GM21360 (cell line): ENCODE data around the gene SRRM1.
A peak's percentile ranks its signal among the peaks of the same experiment; 100 is the strongest.
"Not testable (repeated sequence)": the region's sequence is repeated elsewhere in the genome, so short reads cannot be mapped to it uniquely, and the experiment has no call there.

Experiments
- ATAC-seq: cut with Tn5 transposase; IDR thresholded peaks from one replicate; pipeline ENCODE4 v1.9.1; 2021; ENCODE audit warnings: mild to moderate bottlenecking, moderate library complexity; ENCODE audit not compliant: unreplicated experiment

SRRM1 gene

DNA sequence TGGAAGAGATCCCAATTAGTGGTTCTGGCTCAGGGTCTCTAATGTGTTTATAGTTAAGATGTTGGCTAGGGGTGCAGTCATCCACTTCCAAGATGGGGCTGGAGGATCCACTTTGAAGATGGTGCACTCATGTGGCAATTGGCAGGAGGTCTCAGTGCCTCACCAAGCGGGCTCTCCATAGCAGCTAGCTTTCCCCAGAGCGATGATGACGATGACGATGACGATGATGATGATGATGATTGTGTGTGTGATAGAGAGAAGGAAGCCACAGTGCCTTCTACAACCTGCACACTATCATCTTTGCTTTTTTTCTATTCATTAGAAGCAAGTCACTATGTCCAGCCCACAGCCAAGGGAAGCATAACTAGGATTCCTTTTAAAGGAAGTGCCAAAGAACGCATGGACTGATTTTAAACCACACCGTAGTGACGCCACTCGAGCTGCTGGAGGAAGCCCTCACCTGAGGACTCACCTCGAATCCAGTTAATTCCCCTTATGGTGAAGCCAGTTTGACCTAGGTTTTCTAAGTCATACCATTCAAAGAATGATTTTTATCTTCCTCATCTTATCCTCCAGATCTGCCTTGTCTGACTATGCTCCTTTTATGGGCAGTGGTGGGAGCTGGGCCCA lies 49.4 kb downstream of the SRRM1 start:
- no peak for ATAC-seq

DNA sequence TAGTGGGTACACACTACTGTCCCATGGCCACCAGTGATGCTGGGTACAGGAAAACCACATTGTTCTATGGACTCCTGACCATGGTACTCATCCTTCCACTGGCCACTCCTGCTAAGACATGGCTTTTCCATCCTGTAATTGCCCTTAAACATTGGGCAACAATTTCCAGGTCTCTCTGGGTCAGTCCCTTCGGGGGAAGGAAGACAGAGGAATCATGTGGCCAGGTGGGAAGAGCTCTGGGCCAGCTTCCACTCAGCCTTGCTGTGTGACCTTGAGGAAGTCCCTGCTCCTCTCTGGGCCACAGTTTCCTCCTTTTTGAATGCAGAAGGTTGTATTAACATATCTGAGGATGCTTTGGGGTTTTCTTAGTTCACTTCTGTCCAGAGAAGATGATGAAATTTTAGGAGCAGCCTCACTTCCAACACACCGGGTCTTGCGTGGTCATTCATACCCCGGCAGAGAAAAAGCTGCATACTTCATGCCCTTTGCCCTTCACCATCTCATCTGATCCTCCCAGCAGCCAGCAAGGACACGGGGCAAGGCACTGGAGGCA lies 50.8 kb downstream of the SRRM1 start:
- no peak for ATAC-seq

DNA sequence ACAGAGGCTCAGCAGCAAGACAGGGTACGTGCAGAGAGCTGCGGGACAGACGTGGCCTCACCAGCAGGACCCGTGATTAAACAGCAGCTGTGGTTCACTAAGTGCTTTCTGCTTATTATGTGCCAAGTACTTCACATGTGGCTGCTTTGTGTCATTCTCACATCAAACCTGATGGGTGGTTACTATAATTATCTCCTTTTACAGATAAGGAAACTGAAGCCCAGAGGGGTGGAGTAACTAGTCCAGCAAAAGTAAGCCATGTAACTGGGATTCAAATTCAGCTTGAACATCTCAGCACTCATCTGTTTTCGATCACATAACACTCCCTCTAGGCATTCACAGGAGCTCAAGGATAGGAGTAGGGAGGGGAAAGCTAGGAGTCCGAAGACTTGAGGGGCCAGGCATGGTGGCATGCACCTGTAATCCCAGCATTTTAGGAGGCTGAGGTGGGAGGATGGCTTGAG lies 51.3 kb downstream of the SRRM1 start:
- ATAC-seq = peak; percentile 41

DNA sequence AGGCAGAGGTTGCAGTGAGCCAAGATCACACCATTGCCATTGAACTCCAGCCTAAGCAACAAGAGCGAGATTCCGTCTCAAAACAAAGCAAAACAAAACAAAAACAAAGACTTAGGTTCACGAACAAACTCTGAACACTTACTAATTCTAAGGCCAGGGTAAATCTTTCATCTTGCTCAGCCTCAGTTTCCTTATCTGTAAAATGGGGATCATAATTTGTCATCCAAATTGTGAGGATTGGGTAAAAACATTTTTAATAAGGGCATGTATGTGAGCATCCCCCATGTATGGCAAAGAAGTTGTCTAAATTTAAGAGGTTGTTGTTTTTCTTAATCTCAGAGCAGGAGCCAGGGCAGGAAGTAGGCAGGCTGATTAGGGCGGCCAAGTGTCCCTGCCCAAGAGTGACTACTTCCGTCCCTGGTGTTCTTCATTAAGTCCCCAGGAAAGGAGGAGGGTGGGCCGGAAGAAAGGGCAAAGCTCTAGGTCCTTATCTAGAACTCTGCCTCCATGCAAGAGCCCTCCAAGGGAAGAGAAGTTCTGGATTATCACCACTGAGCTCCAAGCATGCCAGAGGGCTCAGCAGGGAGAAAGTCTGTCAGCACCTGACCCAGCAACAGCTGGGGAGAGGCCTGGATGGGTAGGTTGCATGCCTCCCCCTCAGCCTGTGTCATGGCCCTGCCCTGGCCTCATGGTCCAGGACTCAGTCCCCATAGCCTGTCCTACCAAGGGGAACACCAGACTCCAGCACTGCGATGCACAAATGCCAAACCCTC lies 52.3 kb downstream of the SRRM1 start:
- no peak for ATAC-seq

DNA sequence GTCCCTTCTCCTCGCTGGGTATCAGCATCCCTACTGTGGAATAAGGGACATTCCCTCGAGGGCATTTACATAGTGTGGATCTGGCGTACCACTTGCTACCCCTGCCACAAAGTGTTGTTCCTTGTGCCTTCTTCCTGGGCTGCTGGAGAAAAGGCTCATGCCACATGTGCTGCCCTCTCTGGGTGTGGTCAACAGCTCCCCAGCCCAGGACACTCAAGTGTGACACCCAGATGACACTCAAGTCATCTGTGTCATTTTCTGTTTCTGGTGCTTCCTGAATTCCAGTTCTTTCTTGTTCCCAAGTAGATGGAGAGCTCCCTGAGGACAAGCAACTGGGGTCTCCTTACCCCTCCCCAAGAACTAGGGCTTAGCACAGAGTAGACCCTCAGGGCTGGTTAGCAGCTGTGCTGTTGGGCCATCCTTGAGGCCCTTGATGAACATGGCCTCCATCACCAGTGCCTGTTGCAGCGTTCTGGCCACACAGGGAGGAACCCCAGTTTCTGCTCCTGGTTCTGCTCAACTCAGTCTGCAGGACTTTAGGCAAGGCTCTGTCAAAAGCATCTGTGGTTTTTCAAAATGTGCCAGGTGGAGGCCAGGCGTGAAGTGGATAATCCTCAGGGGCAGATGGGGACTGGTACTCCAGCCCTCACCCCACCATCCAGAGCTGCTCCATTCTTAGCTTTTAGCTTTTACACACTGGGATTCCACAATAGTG lies 53.1 kb downstream of the SRRM1 start:
- no peak for ATAC-seq

DNA sequence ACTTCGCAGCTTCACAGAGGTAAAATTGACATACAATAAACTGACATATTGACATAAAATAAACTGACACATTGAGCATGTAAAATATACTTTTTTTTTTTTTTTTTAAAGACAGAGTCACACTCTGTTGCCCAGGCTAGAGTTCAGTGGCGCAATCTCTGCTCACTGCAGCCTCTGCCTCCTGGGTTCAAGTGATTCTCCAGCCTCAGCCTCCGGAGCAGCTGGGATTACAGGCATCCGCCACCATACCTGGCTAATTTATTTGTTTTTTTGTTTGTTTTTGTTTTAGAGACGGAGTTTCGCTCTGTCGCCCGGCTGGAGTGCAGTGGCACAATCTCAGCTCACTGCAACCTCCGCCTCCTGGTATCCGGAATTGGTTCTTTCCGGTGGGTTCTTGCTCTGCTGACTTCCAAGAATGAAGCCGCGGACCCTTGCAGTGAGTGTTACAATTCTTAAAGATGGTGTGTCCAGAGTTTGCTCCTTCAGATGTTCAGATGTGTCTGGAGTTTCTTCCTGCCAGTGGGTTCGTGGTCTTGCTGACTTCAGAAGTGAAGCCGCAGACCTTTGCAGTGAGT lies 53.7 kb downstream of the SRRM1 start:
- no peak for ATAC-seq

DNA sequence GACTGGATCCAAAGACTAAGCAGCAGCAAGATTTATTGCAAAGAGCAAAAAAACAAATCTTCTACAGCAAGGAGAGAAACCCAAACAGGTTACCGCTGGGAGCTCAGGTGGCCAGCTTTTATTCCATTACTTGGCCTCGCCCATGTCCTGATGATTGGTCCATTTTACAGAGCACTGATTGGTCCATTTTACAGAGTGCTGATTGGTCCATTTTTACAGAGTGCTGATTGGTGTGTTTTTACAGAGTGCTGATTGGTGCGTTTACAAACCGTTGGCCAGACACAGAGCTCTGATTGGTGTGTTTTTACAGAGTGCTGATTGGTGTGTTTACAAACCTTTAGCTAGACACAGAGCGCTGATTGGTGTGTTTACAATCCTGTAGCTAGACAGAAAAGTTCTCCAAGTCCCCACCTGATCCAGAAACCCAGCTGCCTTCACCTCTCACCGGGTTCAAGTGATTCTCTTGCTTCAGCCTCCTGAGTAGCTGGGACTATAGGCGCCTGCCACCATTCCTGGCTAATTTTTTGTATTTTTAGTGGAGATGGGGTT lies 54.4 kb downstream of the SRRM1 start:
- not testable (repeated sequence) for ATAC-seq

DNA sequence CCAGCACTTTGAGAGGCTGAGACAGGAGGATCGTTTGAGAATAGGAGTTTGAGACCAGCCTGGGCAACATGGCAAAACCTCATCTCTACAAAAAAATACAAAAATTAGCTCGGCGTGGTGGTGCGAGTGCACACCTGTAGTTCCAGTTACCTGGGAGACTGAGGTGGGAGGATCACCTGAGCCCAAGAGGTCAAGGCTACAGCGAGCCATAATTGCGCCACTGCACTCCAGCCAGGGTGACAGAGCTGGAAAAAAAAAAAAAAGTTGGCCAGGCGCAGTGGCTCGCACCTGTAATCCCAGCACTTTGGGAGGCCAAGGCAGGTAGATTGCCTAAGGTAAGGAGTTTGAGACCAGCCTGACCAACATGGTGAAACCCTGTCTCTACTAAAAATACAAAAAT lies 55.2 kb downstream of the SRRM1 start:
- ATAC-seq = not testable (repeated sequence)

DNA sequence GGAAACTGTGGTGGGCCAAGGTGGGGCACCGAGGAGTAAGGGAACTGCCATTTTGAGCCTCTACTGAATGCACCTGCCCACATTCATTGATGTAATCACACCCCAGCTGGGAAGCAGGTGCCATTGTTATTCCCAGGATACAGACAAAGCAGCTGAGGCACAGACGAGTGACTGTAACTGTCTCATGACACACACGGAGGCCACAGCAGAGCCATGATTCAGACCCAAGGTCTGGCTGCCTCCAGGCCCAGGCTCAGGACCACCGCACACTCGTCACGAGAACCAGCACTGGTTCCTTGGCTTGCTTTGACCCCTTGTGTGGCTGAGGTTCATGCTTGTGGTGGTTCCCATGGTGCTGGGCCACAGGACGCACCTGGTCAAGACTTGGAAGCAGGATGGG lies 56.5 kb downstream of the SRRM1 start:
- ATAC-seq = no peak

DNA sequence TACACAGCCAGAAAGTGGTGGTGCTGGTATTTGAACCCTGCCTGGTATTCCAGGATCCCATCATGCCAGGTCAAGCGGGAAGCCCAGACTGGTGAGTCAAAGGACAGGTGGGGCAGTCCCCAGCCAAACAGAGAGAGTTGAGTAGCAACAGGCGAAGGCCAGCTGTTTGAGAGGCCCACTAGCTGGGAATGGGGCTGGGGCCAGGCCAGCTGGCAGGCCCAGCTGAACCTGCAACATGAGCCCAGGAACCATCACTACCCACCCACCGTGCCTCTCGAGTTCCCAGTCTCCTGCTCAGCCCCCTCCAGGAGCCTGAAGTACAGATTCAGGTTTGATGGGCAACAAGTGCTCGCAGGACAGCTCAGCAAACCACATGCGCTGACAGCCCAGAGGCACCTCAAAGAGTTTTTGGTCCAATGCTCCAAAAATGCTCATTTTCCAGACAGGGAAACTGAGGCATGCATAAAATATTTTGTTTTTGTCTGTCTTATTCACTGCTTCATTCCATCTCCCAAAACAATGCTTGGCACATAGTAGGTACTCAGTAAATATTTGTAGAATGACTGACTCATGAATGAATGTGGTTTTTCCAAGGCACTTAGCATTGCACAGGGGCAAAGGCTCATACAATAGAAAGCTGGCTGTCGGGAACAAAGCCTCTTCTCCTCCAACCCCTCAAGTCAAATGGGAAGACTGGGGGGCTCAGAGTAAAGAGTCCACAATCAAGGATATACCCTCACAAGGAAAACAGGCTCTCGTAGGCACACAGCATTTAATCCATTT lies 59.6 kb downstream of the SRRM1 start:
- no peak for ATAC-seq

DNA sequence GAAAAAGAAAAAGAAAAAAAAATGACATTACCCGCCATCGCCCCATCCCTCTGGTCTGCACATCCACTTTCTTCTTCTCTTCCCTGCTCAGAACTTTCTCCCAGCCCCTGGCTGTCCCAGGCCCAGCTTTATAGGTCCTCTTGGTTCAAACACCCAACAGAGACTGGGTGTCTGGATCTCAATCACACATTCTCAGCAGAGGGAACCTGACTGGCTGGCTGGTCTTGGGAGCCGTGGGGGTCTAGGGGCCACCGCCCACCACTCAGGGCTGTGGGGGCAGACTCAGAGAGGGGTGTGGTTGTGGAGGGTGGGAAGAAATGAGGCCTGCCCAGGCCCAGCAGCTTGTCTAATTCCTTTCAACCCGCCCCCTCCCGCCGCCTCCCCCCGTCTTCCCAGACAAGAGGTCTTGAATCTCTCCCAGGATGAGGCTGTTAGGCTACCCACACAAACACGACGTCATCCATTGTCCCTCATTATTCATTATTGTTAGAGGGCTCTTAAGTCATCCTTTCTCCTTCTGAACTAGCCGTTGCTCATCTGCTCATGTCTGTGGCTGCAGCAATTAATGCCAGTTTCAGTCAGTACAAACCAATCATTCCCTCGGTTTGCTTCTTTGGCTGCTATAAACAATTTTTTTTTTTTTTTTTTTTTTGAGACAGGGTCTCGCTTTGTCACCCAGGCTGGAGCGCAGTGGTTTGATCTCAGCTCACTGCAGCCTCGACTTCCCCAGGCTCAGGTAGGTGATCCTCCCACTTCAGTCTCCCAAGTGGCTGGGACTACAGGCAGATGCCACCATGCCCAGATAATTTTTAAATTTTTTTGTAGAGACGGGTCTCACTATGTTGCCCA lies 61.5 kb downstream of the SRRM1 start:
- no peak for ATAC-seq

DNA sequence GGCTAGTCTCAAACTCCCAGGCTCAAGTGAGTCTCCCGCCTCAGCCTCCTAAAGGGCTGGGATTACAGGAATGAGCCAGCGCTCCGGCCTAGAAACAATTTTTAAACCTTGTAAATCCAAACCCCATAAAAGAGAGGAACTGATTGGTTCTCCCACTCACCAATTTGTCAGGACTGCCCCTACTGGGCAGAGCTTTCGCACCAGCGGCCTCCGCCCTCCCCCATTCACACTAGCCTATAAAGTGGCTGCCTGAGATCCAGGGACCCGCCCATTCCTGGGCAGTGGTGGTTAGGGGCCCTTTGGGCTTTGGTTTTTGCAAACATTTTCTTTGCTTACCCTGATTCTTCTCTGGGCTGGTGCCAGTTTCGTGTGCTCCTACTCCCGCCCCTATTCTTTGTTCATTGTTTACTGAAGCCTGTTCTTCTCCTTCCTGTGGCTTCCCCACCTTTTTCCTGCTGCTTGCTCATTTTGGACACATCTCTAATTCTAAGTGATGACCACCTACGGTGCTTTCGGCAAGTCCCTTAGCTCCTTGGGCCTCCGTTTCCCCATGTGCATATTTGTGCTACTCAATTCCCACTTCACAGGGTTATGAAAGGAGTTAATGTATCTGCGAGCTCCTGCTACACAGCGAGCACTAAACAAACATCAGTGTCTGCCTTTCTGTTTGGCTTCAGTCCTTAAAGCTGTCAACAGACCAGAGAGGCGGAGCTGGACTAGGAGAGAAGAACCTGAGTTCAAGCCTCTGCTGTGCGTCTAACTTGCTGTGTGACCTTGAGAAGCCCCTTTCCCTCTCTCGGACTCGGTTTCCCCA lies 62.4 kb downstream of the SRRM1 start:
- no peak for ATAC-seq

DNA sequence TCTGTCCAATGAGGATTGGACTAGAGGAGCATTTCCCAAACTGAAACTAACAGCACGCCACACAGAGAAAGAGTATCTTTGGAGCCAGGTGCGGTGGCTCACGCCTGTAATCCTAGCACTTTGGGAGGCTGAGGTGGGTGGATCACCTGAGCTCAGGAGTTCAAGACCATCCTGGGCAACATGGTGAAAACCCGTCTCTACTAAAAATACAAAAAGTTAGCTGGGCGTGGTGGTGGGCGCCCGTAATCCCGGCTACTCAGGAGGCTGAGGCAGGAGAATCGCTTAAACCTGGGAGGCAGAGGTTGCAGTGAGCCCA lies 62.9 kb downstream of the SRRM1 start:
- ATAC-seq = not testable (repeated sequence)

DNA sequence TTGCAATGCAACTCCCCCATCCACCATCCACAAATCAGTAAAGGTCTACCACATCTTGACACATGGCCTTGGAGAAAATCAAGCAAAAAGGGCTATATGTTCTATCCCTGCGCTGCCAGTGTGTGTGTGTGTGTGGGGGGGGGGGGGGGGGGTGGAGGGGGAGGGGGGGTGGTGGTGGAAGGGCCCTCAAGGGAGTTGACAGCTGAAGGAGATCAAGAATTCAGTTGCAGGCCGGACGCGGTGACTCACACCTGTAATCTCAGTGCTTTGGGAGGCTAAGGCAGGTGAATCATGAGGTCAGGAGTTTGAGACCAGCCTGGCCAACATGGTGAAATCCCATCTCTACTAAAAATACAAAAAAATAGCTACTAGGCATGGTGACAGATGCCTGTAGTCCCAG lies 64.6 kb downstream of the SRRM1 start:
- ATAC-seq = no peak

DNA sequence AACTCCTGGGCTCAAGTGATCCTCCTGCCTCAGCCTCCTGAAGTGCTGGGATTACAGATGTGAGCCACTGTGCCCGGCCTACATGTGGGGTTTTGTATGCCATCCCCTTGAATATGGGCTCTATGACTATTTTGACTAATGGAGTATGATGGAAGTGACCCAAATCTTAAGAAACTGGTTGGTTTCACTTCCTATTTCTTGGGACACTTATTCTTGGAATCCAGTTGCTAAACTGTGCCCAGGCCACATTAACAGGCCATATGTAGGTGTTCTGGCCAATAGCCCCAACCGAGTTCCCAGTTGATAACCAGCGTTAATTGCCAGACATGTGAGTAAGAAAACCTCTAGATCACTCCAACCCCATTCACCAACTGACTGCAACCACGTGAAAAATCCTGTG lies 65.8 kb downstream of the SRRM1 start:
- no peak for ATAC-seq

DNA sequence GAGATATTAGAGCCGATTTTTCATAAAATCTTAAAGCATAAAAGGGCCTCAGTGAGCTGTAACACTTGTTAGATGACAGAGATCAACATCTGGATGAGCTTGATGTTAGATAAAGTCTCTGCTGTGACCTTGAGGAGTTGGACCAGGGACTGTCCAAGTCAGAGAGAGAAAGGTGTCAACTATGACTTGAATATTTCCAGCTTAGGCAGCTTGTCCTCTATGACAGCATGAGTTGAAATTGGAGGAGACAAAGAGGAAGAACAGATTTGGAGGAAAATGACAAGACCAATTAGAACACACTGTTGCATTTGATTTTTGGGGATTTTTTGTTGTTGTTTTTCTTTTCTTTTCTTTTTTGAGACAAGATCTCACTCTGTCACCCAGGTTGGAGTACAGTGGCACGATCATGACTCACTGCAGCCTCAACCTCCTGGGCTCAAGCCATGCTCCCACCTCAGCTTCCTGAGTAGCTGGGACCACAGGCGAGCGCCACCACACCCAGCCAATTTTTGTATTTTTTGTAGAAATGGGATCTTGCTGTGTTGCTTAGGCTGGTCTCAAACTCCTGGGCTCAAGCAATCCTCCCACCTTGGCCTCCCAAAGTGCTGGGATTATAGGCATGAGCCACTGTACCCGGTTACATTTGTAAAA lies 66.8 kb downstream of the SRRM1 start:
- no peak for ATAC-seq

DNA sequence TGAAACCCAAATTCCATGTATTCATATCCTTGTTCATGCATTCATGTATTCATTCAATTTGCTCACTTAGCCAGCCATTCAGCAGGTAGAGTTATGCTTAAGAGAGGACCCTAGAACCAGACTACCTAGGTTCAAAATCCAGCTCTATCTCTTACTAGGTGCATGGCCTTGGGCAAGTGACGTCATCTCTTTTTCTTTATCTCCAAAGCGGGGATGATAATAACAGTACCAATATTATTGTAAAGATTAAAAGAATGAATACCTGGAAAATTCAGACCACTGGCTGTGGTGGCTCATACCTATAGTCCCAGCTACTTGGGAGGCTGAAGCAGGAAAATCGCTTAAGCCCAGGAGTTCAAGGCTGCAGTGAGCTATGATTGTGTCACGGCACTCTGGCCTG lies 68.2 kb downstream of the SRRM1 start:
- no peak for ATAC-seq

DNA sequence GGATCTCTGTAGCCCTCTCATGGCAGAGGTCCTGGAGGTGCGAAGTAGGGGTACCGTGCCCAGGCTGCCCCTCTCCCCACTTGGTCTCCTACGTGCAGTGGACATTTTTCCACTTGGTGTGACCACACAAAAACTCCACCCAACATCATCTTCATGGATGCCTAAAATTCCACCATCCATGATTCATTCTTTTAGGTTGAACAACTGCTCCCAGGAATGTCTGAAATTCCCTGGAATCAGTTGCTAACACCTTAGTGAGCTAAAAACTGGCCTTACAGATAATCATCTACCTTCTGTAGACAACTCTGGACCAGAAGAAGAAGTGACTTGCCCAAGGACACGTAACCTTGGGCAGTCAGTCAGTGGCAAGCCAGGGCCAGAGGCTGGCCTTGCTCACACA lies 70.1 kb downstream of the SRRM1 start:
- no peak for ATAC-seq
